C4-2B (cell line): ENCODE data around the gene RPL28.

Experiments used
- CTCF ChIP-seq: fragments of 450-650 bp; conservative IDR thresholded peaks from 2 replicates; pipeline ENCODE4 v1.5.1; 2017; ENCODE audit warnings: mild to moderate bottlenecking
- ZFX ChIP-seq: fragments of 450-650 bp; IDR thresholded peaks from 2 replicates; pipeline ENCODE4 v1.6.1; 2017

- TF ChIP-seq CTCF (no peak), ZFX (no peak)
These were observed 3.1 kb upstream of the RPL28 start for GRCh38 chr19:55382522-55383054.
